HG02588 (cell line): ENCODE measurements around the gene TOGARAM1.
A peak's percentile ranks its signal among the peaks of the same experiment; 100 is the strongest.

Experiments used
- ATAC-seq: cut with Tn5 transposase; IDR thresholded peaks from one replicate; pipeline ENCODE4 v1.9.1; 2021; ENCODE audit warnings: mild to moderate bottlenecking, moderate library complexity; ENCODE audit not compliant: unreplicated experiment

TOGARAM1 gene, protein sequence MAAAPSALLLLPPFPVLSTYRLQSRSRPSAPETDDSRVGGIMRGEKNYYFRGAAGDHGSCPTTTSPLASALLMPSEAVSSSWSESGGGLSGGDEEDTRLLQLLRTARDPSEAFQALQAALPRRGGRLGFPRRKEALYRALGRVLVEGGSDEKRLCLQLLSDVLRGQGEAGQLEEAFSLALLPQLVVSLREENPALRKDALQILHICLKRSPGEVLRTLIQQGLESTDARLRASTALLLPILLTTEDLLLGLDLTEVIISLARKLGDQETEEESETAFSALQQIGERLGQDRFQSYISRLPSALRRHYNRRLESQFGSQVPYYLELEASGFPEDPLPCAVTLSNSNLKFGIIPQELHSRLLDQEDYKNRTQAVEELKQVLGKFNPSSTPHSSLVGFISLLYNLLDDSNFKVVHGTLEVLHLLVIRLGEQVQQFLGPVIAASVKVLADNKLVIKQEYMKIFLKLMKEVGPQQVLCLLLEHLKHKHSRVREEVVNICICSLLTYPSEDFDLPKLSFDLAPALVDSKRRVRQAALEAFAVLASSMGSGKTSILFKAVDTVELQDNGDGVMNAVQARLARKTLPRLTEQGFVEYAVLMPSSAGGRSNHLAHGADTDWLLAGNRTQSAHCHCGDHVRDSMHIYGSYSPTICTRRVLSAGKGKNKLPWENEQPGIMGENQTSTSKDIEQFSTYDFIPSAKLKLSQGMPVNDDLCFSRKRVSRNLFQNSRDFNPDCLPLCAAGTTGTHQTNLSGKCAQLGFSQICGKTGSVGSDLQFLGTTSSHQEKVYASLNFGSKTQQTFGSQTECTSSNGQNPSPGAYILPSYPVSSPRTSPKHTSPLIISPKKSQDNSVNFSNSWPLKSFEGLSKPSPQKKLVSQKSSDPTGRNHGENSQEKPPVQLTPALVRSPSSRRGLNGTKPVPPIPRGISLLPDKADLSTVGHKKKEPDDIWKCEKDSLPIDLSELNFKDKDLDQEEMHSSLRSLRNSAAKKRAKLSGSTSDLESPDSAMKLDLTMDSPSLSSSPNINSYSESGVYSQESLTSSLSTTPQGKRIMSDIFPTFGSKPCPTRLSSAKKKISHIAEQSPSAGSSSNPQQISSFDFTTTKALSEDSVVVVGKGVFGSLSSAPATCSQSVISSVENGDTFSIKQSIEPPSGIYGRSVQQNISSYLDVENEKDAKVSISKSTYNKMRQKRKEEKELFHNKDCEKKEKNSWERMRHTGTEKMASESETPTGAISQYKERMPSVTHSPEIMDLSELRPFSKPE (N-terminal part only)

DNA sequence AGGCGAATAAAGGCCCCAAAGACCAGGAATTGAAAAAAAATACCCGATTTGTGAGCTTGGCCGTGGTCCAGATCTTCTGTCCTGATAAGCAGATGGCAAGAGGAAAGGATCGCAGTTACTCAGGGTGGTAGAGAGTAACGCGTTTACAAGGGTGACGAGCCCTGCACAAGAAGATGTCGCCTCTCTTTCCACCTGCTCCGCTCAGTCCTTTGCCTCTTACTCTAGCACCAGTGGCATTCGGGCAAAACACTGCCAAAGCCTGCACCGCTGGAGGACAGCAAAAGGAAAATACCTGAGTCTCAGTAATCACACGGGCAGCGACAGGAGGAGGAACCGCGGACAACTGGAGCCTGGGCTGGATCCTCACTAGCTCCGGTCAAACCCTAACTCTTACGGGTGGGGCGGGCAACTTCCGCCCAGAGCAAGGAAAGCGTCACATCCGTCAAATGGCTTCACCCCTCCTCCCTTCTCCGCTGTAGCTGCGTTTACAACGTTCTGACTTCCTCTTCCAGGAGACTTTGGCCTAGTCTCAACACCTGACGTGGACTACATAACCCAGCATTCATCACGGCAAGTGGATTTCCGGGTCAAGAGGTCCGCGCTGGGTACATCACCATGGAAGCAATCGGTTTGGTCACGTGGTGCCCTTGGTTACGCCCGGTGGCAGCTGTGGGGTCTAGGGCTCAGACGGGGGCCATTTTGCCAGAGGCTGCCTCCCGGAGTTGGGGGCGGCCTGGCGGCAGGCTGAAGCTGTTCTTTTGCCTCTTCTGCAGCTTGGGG lies at the start of gene TOGARAM1, which contains the start of gene KLHL28:
TSS of gene TOGARAM1 (plus strand) at position 637 of the 780 bp plus-strand sequence. CDS start 232 bp downstream, outside the sequence.
TSS of gene KLHL28 (minus strand) at position 394 of the 780 bp plus-strand sequence. CDS start 16,019 bp downstream, outside the sequence.
- ATAC-seq = peak; percentile 95

DNA sequence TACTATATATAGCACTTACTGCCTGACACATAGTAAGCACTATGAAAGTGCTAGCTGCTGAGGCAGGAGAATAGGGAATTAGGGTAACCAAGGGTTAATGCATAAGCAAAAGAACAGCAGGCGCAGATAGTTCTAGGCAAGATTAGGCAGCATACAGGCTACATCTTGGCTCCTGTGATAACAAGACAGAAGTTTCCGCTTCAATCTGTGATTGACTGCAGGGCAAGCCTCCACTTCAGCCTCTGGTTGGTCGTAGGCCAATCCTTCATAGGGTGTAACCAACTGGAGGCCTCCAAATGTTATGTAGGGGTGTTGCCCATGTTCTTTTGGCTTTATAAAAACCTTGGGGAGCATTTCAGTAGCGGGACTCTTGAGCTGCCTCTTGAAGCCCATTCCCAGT lies 47.1 kb upstream of the TOGARAM1 start:
- no peak for ATAC-seq

DNA sequence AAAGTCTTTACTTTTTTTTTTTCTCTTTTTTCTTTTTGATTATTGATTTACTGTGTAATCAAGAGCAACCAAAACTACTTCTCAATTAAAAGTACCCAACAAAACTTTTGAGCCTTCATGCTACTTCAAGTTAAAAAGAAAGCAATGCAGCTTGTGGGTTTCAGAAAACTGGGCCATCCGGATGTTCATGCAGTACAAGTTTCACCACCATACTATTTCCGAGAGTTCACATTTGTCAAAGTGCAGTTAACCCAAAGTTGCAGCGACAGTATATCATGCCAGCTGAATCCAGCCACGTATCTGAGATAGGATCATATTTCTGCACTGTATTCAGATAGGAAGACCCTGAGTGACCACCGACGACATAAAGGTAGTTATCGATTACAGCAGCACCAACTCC lies 33.2 kb upstream of the TOGARAM1 start:
- ATAC-seq = no peak

DNA sequence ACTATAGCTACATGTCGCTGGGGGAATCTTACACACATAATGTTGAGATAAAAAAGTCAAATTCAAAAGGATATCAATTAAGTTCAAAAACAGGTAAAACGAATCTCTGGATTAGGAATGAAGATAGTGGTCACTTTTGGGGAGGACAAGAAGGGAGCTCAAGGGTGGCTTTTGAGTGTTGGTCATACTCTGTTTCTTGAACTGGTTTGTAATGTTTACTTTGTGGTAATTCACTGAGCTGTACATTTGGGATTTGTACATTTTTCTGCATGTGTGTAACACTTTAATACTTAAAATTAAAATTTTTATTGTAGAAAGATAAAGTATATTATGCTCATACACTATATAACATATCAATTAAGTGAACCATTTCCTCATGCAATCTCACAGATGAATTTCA lies 26.8 kb upstream of the TOGARAM1 start:
- ATAC-seq = no peak

DNA sequence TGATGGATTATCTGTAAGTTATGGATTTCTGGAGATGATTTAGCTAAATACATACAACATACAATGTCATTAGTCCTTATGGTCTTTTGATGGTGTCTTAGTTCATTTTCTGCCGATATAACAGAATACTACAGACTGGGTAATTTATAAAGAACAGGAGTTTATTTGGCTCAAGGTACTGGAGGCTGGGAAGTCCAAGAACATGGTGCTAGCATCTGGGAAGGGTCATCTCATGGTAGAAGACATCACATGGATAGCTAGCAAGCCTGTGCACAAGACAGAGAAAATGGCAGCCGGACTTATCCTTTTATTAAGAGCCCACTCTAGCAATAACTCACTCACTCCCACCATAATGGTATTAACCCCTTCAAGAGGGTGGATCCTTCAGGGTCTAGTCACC lies 24.4 kb upstream of the TOGARAM1 start:
- no peak for ATAC-seq

DNA sequence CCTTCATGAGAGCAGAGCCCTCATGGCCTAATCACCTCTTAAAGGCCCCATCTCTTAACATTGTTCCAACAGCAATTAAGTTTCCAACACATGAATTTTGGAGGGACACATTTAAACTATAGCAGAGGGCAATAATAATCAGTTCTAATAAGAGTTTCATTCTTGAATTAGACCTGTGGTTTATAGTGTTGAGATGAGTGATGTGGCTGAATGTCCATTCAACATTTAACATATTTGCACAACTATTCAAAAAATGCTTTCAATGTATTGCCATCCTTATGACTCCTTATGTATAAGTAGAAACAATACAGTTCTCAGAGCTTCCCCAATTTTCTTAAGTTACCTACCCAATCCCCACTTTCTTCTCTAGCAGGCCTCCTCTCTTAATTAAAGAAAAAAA lies 21.8 kb upstream of the TOGARAM1 start:
- ATAC-seq = no peak

DNA sequence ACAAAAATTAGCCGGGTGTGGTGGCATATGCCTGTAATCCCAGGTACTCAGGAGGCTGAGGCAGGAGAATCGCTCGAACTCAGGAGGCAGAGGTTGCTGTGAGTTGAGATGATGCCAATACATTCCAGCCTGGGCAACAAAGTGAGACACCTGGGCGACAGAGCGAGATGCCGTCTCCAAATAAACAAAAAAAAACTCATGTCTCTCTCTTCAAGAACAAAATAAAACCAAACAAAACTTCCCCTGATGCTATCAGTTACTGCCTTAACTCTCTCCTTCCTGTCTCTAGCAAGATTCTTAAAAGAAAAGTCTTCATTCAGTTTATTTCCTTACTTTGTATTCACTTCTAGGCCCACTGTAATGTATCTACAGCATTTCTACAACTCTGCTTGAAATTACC lies 21.0 kb upstream of the TOGARAM1 start:
- no peak for ATAC-seq

DNA sequence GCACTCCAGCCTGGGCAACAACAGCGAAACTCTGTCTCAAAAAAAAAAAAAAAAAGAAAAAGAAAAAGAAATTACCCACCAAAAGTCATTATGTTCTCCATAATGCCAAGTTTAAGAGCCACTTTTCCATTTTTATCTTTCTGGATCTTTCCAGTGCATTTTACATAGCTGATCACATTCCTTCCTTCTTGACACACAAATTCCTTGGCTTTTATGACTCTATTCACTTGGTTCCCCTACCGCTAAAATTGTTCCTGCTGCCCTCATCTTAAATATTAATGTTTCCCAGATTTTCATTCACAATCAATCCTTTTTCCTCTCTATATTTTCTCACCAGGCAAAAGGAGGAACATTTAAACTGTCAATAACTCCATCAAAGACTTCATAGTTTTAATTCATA lies 20.4 kb upstream of the TOGARAM1 start:
- ATAC-seq = no peak

DNA sequence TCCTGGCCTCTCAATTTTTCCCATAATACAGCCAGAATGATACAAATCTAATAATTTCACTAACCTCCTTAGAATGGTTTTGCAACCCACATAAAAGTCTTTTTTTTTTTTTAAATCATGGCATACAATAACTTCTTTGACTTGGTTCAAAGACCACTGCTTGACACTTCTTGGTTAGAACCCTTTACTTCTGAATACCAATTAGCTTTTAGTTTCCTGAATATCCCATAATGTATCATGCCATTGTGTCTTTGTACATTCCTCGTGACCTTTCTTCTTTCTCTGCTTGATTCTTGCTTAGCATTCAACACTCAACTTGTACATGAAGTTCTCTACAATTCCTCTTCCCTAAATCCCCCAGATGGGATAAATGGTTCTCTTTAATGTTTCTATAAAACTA lies 19.6 kb upstream of the TOGARAM1 start:
- no peak for ATAC-seq

DNA sequence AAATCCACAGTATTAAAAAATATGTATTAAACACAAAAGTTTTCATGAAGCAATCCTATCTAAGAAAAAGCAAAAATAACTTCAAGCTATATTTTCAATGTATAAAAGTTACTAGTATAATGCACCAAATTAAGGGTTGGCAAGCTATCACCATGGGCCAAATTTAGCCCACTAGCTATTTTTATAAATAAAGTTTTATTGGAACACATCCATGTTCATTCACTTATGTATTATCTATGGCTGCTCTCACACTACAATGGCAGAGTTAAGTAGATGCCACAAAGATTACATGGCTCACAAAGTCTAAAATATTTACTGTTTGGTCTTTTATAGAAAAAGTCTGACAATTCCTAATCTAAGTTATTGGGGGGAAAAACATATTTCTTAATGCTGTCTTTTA lies 17.9 kb upstream of the TOGARAM1 start:
- no peak for ATAC-seq

DNA sequence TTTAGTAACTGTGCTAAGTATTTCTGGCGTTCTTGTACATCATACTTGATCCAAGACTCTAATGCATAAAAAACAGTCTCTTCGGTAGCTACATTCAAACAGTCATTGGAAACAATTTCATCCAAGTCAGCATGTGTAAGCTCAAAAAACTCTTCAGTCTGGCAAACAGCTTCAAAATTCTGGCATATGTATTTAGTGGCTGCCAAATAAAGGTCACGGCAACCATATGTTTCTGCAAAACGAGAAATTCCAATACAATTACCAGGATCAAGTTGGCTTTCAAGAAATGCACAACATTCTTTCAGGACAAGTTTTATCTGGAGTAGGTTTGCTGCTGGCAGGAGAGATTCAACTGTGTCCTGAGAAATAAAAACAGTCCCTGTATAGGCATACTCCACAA lies 16.7 kb upstream of the TOGARAM1 start:
- no peak for ATAC-seq

DNA sequence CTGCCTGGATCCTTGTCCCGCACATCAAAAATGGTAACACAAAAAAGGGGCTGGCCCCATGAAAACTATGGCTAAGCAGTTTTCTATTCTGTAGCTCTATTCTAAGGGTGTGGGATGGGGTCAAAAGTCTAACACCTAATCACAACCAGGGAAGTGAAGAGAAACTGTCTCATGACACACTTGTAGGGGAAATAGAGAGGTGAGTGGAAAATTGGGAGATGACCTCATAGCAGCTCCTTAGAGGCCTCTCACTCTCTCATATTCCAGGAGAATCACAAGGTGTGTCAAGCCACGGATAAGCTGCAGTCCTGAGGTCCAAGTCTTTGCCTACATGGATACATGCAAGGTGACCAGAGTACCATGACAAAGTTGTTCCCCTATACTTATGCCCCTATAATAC lies 10.9 kb upstream of the TOGARAM1 start:
- no peak for ATAC-seq

DNA sequence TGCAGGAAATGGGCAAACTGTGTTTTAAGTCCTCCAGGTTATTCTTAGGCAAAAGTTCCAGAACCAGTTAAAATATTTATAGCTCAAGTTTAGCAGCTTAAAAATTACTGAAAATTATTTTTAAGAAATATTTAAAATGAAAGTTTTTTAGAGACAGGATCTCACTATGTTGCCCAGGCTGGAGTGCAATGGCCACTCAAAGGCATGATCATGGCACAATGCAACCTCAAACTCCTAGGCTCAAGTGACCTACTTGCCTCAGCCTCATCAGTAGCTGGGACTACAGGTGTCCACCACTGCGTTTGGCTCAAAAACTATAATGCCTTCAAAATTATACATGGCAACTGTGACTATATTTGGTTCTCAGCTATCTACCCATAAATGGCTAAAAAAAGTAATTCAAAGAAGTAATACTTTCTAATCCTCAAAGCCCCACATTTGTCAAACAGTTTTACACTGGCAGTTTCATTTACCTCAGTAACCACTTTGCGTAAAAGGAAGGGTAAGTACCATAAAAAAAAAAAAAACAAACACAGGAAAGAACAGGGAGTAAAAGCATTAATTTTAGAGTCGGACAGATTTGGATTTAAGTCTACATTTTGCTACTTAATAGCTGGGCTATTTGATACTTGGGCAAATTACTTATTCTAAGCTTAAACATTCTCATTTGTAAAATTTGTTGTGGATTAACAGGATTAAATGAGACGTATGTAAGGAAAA lies 9.4 kb upstream of the TOGARAM1 start:
- no peak for ATAC-seq

DNA sequence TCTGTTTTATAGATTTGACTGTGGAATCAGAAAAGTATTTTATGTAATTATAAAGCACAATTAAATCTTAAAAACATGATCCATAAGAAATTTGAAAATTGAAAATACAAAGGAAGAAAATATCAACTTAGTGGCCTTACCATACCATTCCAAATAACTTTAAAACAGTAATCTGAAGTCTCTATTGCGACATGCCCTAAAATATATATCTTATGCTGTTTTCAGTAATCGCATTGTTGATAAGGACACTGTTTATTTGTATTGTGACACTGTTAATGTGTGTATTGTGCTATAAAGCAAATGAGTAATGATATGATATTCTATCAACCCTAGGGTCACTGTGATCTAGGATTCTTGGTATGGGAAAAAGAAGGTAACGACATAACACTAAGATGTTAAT lies 7.2 kb upstream of the TOGARAM1 start:
- ATAC-seq = no peak

DNA sequence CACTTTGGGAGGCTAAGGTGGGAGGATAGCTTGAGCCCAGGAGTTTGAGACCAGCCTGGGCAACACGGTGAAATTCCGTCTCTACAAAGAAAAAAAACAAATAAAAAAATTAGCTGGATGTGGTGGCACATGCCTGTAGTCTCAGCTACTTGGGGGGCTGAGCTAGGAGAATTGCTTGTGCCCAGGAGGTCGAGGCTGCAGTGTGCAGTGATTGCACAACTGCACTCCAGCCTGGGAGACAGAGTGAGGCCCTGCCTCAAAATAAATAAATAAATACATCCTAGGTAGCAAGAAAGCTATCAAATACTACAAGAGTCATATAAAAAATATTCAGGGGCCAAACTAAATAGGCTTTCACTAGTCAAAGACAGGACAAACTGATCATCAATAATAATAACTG lies 6.5 kb upstream of the TOGARAM1 start:
- ATAC-seq = no peak

DNA sequence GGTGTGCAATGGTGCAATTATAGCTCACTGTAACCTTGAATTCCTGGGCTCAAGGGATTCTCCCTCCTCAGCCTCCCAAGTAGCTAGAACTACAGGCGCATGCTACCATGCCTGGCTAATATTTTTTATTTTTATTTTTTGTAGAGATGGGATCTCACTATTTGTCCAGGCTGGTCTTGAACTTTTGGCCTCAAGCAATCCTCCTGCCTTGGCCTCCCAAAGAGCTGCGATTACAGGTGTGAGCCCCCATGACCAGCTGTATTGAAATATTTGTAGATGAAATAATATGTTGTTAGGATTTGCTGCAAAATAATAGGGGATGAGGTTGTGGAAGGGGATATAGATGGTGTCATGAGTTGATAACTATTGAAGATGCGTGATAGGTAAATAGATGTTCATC lies 5.1 kb upstream of the TOGARAM1 start:
- ATAC-seq = no peak

DNA sequence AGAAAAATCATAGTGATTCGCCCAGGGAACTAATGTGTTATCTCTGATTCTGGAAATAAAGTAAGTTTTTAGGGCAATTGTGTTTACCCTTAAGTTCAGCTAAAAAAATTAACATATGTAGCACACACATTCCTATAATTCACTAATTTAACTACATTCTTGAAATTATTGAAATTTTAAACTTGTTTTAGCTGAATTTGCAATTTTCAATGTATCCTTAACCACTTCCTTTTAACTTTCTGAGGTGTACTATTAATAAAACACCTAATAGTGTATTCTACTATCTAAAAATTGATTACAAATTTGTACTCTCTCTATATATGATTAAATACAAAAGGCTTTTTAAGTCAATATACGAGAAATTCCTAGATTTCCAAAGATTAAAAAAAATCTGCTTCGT lies 2.5 kb upstream of the TOGARAM1 start:
- ATAC-seq = no peak

DNA sequence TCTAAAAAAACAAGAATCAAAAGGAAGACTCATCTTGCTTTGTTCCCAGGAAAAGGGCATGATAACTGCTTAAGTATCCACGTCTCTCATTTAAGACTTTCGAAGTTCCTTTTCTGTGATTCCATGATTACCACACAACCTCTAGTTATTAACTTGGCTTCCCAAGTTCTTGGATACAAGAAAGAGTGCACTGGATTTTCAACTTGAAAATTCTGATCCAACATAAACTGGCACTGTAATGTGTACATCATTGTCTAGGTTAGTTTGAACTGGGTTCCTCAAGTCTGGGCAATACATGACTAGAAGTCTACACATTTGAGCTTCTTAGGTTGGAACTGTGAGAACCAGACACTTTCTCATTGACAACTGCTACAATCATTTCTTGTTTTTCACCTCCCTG lies 1.8 kb upstream of the TOGARAM1 start:
- no peak for ATAC-seq

DNA sequence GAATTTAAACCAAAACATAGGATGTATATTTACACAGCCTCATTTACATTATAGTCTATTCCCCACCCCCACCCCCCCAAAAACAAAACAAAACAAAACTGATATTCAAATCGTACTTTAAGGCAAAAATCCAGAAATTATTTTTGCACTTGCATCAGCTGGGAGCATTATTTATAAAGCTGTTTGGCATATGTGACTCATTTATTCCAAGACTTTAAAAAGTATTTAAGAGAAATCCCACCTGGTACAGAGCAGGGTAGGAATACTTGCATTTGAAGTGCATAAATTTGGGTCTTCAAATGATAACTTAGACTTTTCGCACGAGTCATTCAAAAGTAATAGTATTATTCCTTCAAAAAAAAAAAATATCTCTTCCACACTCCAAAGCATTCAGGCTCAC lies 1.3 kb upstream of the TOGARAM1 start:
- no peak for ATAC-seq

DNA sequence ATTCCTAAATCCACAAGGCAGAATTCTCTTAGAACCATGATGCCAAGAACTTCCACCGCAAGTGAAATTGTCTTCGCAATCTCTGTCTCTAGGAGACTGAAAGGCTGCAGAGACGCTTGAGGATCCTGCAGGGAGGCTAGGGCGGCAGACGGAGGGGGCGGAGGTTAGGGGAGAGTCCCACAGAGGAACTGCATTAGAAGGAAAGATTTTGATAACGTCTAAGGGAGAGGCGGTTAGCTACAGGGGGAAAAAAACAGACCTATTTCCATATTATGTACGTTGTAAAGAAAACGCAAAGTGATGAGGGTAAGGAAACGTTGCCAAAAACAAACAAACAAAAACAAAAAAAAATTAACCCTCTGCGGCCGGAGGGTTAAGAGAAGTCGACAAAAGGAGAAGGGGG lies 838 bp upstream of the TOGARAM1 start:
- ATAC-seq = peak; percentile 20
